Lower leg skin (tissue), 4 donors: ENCODE data around the gene FAM200B. TPM values are rescaled to one million over a fixed set of nuclear protein-coding genes. Genes with fewer than 3 reads are reported as not detected.

Source experiments
- DNase-seq, 2 donors: peaks; one replicate each; pipeline ENCODE4 v3.0.0-alpha.2; 2019; ENCODE audit warnings: low spot score in 2 of 2
- H3K4me3 ChIP-seq: fragments of 200-600 bp; sonication (generic); 2 replicates; pipeline ENCODE4 v1.5.1; 2017; ENCODE audit warnings: mild to moderate bottlenecking, low read depth; ENCODE audit not compliant: poor library complexity, severe bottlenecking
- POLR2A ChIP-seq, 2 donors: fragments of 450-650 bp; IDR thresholded peaks; one replicate each; pipeline ENCODE4 v1.6.1; 2016 to 2017; ENCODE audit warnings: antibody characterized with exemption in 2 of 2, mild to moderate bottlenecking in 1 of 2, moderate library complexity in 1 of 2
- WGBS, 2 donors: methylation state at CpG; one replicate each; pipeline ENCODE4 v1.1.5; 2018; 5-methylcytosine and 5-hydroxymethylcytosine counted together
- intact Hi-C: fragments of 100-400 bp; cut with DNase I; formaldehyde crosslinking; loops from one replicate; pipeline ENCODE4 v1.15.0; 2023; ENCODE audit warnings: low total_unique reads
- total RNA-seq, 4 donors: library from RNA; depleted of rRNA; stranded (reverse); fragments of >200 nt; gene quantifications; one replicate each; pipeline ENCODE4 v1.1.0, GENCODE V29; 2016
- TF ChIP-seq, protein P1 (sequence below), 3 donors: fragments of 450-650 bp; IDR thresholded peaks; one replicate each; pipeline ENCODE4 v1.5.1; 2016; ENCODE audit warnings: antibody characterized with exemption in 3 of 3, mild to moderate bottlenecking in 3 of 3, moderate library complexity in 2 of 3

FAM200B gene
- 10 to 100 TPM; 19.1 to 37.2 (median 28.9) TPM for total RNA-seq

GRCh38 chr4:15681372-15682241 is at the start of gene FAM200B:
FAM200B (plus strand) TSS chr4:15681827; CDS start chr4:15686978, 5,151 bp downstream.
- peak; percentile 98 to 100 for DNase-seq
- 0 to 1% methylated on average over 35 to 56 of the region's 56 CpGs for WGBS, 2 donors
- TF ChIP-seq, protein P1, sequence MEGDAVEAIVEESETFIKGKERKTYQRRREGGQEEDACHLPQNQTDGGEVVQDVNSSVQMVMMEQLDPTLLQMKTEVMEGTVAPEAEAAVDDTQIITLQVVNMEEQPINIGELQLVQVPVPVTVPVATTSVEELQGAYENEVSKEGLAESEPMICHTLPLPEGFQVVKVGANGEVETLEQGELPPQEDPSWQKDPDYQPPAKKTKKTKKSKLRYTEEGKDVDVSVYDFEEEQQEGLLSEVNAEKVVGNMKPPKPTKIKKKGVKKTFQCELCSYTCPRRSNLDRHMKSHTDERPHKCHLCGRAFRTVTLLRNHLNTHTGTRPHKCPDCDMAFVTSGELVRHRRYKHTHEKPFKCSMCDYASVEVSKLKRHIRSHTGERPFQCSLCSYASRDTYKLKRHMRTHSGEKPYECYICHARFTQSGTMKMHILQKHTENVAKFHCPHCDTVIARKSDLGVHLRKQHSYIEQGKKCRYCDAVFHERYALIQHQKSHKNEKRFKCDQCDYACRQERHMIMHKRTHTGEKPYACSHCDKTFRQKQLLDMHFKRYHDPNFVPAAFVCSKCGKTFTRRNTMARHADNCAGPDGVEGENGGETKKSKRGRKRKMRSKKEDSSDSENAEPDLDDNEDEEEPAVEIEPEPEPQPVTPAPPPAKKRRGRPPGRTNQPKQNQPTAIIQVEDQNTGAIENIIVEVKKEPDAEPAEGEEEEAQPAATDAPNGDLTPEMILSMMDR (IDR thresholded peaks at IDR 0.05) = no peak
- peak in 1 of 2 donors; percentile 22 for TF ChIP-seq POLR2A (IDR thresholded peaks at IDR 0.05)
- peak within 1 kb of the TSS; percentile 66 for H3K4me3 ChIP-seq
- intact Hi-C loops = no loop called here

- whole genome bisulfite sequencing, 2 donors = 76 to 83% methylated on average over 1 of the region's 1 CpG
- intact Hi-C loops = no loop called here
These were observed 44.8 kb upstream of the FAM200B start for GRCh38 chr4:15636818-15637217.

DNA sequence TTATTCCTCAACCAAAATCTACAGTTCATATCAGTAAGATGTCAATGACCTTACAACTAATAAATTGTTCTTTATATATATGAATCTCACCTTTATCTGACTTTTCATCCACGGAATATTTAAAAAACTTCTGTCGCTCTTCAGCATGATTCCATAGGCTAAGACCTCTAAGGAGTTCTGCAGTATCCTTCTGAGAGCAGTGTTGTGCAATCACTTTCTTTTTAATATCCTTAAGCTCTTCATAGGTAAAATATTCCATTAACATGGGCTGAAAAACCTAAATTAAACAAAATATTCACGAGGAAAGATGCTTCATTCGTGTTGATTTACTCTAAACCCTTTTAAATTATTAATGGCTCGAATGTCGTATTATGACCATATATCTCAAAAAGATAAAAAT is 43.2 kb upstream of the FAM200B start:
- no peak for TF ChIP-seq POLR2A (IDR thresholded peaks at IDR 0.05)
- TF ChIP-seq, protein P1 (IDR thresholded peaks at IDR 0.05) = no peak
- no peak overlapping the region for H3K4me3 ChIP-seq
- 93 to 95% methylated on average over 6 of the region's 6 CpGs for WGBS, 2 donors

More at GRCh38 chr4:15636818-15637217, 44.8 kb upstream of the FAM200B start:
- H3K4me3 ChIP-seq = no peak overlapping the region
- TF ChIP-seq POLR2A (IDR thresholded peaks at IDR 0.05) = no peak
- TF ChIP-seq, protein P1 (IDR thresholded peaks at IDR 0.05) = no peak
- DNase-seq = no peak

GRCh38 chr4:15648600-15648999 is 33.0 kb upstream of the FAM200B start:
- no peak for DNase-seq
- WGBS, 2 donors = 62 to 66% methylated on average over 2 of the region's 2 CpGs
- TF ChIP-seq, protein P1 (IDR thresholded peaks at IDR 0.05) = no peak
- TF ChIP-seq POLR2A (IDR thresholded peaks at IDR 0.05) = no peak
- intact Hi-C loops = no loop called here
- no peak overlapping the region for H3K4me3 ChIP-seq

More for the DNA sequence above, 43.2 kb upstream of the FAM200B start:
- intact Hi-C loops = no loop called here
- no peak for DNase-seq

GRCh38 chr4:15649914-15650545 is 31.6 kb upstream of the FAM200B start:
- TF ChIP-seq, protein P1 (IDR thresholded peaks at IDR 0.05) = no peak
- TF ChIP-seq POLR2A (IDR thresholded peaks at IDR 0.05) = no peak
- no peak overlapping the region for H3K4me3 ChIP-seq
- intact Hi-C loops = loop anchor here (10.0 kb wide), 1 partner anchor 645 kb away; the partner anchor contains the start of gene CPEB2
- no peak for DNase-seq
- 29 to 41% methylated on average over 5 of the region's 5 CpGs for whole genome bisulfite sequencing, 2 donors
